Sigmoid colon (tissue), 3 donors: ENCODE measurements around the gene LRRC8D.

ENCODE experiments used
- POLR2A ChIP-seq, 2 donors: fragments of 450-650 bp; IDR thresholded peaks; one replicate each; pipeline ENCODE4 v1.6.1; 2016; ENCODE audit warnings: antibody characterized with exemption in 2 of 2, mild to moderate bottlenecking in 2 of 2, moderate library complexity in 2 of 2
- TF ChIP-seq, protein P1 (sequence below), 4 experiments: fragments of 450-650 bp in 3 of 4; fragments of 200-600 bp in 1 of 4; IDR thresholded peaks; one replicate each; pipeline ENCODE4 v1.5.1; 2016 to 2019; ENCODE audit warnings: antibody characterized with exemption in 4 of 4, mild to moderate bottlenecking in 3 of 4, moderate library complexity in 2 of 4

- TF ChIP-seq POLR2A (IDR thresholded peaks at IDR 0.05), result no peak
- TF ChIP-seq, protein P1, sequence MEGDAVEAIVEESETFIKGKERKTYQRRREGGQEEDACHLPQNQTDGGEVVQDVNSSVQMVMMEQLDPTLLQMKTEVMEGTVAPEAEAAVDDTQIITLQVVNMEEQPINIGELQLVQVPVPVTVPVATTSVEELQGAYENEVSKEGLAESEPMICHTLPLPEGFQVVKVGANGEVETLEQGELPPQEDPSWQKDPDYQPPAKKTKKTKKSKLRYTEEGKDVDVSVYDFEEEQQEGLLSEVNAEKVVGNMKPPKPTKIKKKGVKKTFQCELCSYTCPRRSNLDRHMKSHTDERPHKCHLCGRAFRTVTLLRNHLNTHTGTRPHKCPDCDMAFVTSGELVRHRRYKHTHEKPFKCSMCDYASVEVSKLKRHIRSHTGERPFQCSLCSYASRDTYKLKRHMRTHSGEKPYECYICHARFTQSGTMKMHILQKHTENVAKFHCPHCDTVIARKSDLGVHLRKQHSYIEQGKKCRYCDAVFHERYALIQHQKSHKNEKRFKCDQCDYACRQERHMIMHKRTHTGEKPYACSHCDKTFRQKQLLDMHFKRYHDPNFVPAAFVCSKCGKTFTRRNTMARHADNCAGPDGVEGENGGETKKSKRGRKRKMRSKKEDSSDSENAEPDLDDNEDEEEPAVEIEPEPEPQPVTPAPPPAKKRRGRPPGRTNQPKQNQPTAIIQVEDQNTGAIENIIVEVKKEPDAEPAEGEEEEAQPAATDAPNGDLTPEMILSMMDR (IDR thresholded peaks at IDR 0.05), result no peak
Measured at GRCh38 chr1:89889323-89889615, 68.4 kb downstream of the LRRC8D start.
